HepG2 (cell line): ENCODE data around the gene ZNF77. TPM values are rescaled to one million over a fixed set of nuclear protein-coding genes. Genes with fewer than 3 reads are reported as not detected.

Experiments
- ARID5B ChIP-seq: IDR thresholded peaks from 2 replicates; pipeline ENCODE4 v1.4.0; 2020; ENCODE audit warnings: mild to moderate bottlenecking, missing genetic modification reagents
- BRCA1 ChIP-seq: sonication (generic); formaldehyde crosslinking; IDR thresholded peaks from 2 replicates; pipeline ENCODE4 v1.4.0; 2020; ENCODE audit warnings: missing genetic modification reagents
- CREBL2 ChIP-seq: sonication (generic); formaldehyde crosslinking; IDR thresholded peaks from 2 replicates; pipeline ENCODE4 v1.8.1; 2023; ENCODE audit warnings: missing genetic modification reagents, mild to moderate bottlenecking, borderline replicate concordance
- GABPA ChIP-seq, 2 experiments: IDR thresholded peaks; 2 replicates each; pipeline ENCODE4 v1.6.1; 2011 to 2016; ENCODE audit warnings: low read depth in 2 of 2, low read length in 1 of 2, missing biosample characterization in 1 of 2, missing genetic modification characterization in 1 of 2
- HMG20A ChIP-seq: IDR thresholded peaks from 2 replicates; pipeline ENCODE4 v1.6.1; 2016; ENCODE audit warnings: borderline replicate concordance
- RAD51 ChIP-seq: fragments of 450-650 bp; IDR thresholded peaks from 2 replicates; pipeline ENCODE4 v1.6.1; 2016; ENCODE audit warnings: borderline replicate concordance
- SIN3A ChIP-seq: IDR thresholded peaks from 2 replicates; pipeline ENCODE4 v1.6.1; 2011; ENCODE audit warnings: low read depth, mild to moderate bottlenecking, control low read depth, low read length, borderline replicate concordance
- SNAPC4 ChIP-seq: sonication (generic); formaldehyde crosslinking; IDR thresholded peaks from 2 replicates; pipeline ENCODE4 v1.4.0; 2020; ENCODE audit warnings: mild to moderate bottlenecking, missing genetic modification reagents
- SNAPC5 ChIP-seq: sonication (generic); formaldehyde crosslinking; IDR thresholded peaks from 2 replicates; pipeline ENCODE4 v1.8.1; 2023; ENCODE audit warnings: mild to moderate bottlenecking, missing genetic modification reagents, borderline replicate concordance
- TFDP2 ChIP-seq: sonication (generic); formaldehyde crosslinking; IDR thresholded peaks from 2 replicates; pipeline ENCODE4 v1.4.0; 2020; ENCODE audit warnings: missing genetic modification reagents
- ZKSCAN1 ChIP-seq: fragments of 150-350 bp; IDR thresholded peaks from 2 replicates; pipeline ENCODE4 v1.6.1; 2014; ENCODE audit warnings: low read length
- ZNF12 ChIP-seq: sonication (generic); formaldehyde crosslinking; IDR thresholded peaks from 2 replicates; pipeline ENCODE4 v1.5.0; 2020; ENCODE audit warnings: missing genetic modification reagents
- ZNF281 ChIP-seq: sonication (generic); formaldehyde crosslinking; IDR thresholded peaks from 2 replicates; pipeline ENCODE4 v1.4.0; 2020; ENCODE audit warnings: missing genetic modification reagents, borderline replicate concordance
- ZNF572 ChIP-seq: sonication (generic); formaldehyde crosslinking; IDR thresholded peaks from 2 replicates; pipeline ENCODE4 v1.5.1; 2020; ENCODE audit warnings: mild to moderate bottlenecking, missing genetic modification reagents
- polyA plus RNA-seq, 8 experiments: library from polyadenylated mRNA; depleted of rRNA in 3 of 8; stranded (reverse) in 7 of 8; unstranded in 1 of 8; fragments of >200 nt; fragmentation: Illumina TruSeq in 4 of 8; extraction: Trizol in 4 of 8; gene quantifications; 2 replicates each; pipeline versions ENCODE4 v1.2.1 to v1.2.3, GENCODE V29; 2011 to 2016; ENCODE audit warnings: low read depth in 4 of 8, missing spikeins in 1 of 8, mixed read lengths in 1 of 8; ENCODE audit not compliant: insufficient read depth in 1 of 8
- total RNA-seq, 5 experiments: library from RNA; depleted of rRNA; stranded (reverse); fragments of >200 nt; fragmentation: Illumina TruSeq; extraction: Trizol; gene quantifications; 2 replicates each; pipeline ENCODE4 v1.2.3, GENCODE V29; 2016; ENCODE audit warnings: low read depth in 1 of 5

Gene ZNF77
- total and polyA plus RNA-seq, 2 of the 13 experiments (the other 11 are each of a cell fraction or from before 2014, with no cell fraction given): 7.1 to 11.5 TPM

GRCh38 chr19:2950286-2951124 is 5.7 kb upstream of the ZNF77 start (continued):
- TF ChIP-seq SNAPC4 (CRISPR knock-in tag) (peak; percentile 68; the same call in 1 of the 2 replicates), SNAPC5 (no peak), ZNF12 (CRISPR knock-in tag) (no peak), BRCA1 (CRISPR knock-in tag) (no peak), RAD51 (no peak), ARID5B (CRISPR knock-in tag) (no peak), HMG20A (no peak), GABPA (IDR thresholded peaks at IDR 0.05; ENCODE audit: low read depth, low read length) (peak; percentile 95), GABPA (CRISPR knock-in tag; IDR thresholded peaks at IDR 0.05; ENCODE audit: low read depth) (peak; percentile 99), CREBL2 (no peak), ZNF572 (no peak), ZKSCAN1 (no peak), ZNF281 (CRISPR knock-in tag) (peak; percentile 37; the same call in 1 of the 2 replicates), TFDP2 (CRISPR knock-in tag) (peak; percentile 26; the same call in 1 of the 2 replicates), SIN3A (no peak; the same call in 1 of the 2 replicates)
